ENCODE measurements around the gene DAPK1.

The DAPK1 gene

DNA sequence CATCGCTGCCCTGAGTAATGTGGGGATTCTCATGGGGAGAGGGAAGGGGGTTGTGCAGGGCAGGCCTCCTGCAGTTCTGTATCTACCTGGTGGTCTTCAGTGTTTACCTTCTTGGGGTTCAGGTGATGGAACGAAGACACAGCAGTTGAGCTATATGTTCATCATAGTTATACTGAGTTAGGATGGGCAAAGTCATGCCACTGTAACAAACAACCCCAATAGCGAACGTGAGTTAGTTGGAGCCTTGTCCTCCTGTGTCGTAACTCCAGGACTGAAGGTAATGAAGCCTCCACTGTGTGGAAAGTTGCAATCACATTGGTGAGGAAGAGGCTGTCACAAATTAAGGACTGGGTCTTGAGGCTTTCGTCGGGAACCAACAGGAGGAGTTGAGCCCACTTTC is 64.4 kb downstream of the DAPK1 start:
- Histone ChIP-seq H2AK5ac (ENCODE audit: low read length, severe bottlenecking) (no peak overlapping the region), H3K27ac (ENCODE audit: low read length, poor library complexity, severe bottlenecking) (no peak overlapping the region)
- WGBS = 74% methylated on average over 7 of the region's 7 CpGs

GRCh38 chr9:87562530-87563170 is 65.0 kb downstream of the DAPK1 start:
- no peak overlapping the region for H3K18ac ChIP-seq (ENCODE audit: low read depth in 1 of 2, low read length in 2 of 2)
- H3K4me2 ChIP-seq (ENCODE audit: low read length, poor library complexity, severe bottlenecking) = no peak overlapping the region
- H3K4me3 ChIP-seq (ENCODE audit: insufficient read depth in 1 of 2, low read depth in 1 of 2, low read length in 2 of 2) = no peak overlapping the region
- no peak overlapping the region for H2BK15ac ChIP-seq (ENCODE audit: low read depth, poor library complexity, severe bottlenecking)
- H2BK5ac ChIP-seq (ENCODE audit: low read depth, low read length, poor library complexity, severe bottlenecking) = no peak overlapping the region
- H4K8ac ChIP-seq (ENCODE audit: low read length) = no peak overlapping the region
- peaks cover 0 to 15% of the 10 kb centered on the region in 2 experiments for H3K36me3 ChIP-seq (ENCODE audit: control insufficient read depth in 1 of 2, insufficient read depth in 2 of 2, low read depth in 1 of 2, low read length in 2 of 2)
- H2AFZ ChIP-seq (ENCODE audit: low read depth, low read length) = no peak overlapping the region
- no peak overlapping the region for H4K91ac ChIP-seq (ENCODE audit: low read length)
- no peaks in the 10 kb centered on the region for H3K27me3 ChIP-seq (ENCODE audit: control insufficient read depth in 1 of 2, insufficient read depth in 1 of 2, low read length in 2 of 2)
- no peak overlapping the region for H3K23ac ChIP-seq (ENCODE audit: low read length in 2 of 2)
- 63% methylated on average over 1 of the region's 2 CpGs for WGBS
- no peak overlapping the region for H2BK120ac ChIP-seq (ENCODE audit: low read depth, low read length)
- H3K4ac ChIP-seq (ENCODE audit: low read depth in 1 of 2, low read length in 2 of 2) = no peak overlapping the region
- peaks cover 16% of the 10 kb centered on the region for H3K4me1 ChIP-seq (ENCODE audit: control insufficient read depth, insufficient read depth, low read depth, low read length)
- no peaks in the 10 kb centered on the region for H3K9me3 ChIP-seq (ENCODE audit: control insufficient read depth, low read length)
- H3K9ac ChIP-seq (ENCODE audit: low read length) = no peak overlapping the region
- H3K27ac ChIP-seq (ENCODE audit: low read length, poor library complexity, severe bottlenecking) = no peak overlapping the region
- H3K79me1 ChIP-seq (replicated peaks; ENCODE audit: low read length, poor library complexity, severe bottlenecking) = peaks cover 41% of the 10 kb centered on the region
- DNase-seq = no peak
- H2BK12ac ChIP-seq (ENCODE audit: low read length in 2 of 2) = no peak overlapping the region
- H2AK5ac ChIP-seq (ENCODE audit: low read length, severe bottlenecking) = no peak overlapping the region
- H3K14ac ChIP-seq (ENCODE audit: low read length in 2 of 2) = no peak overlapping the region

More for the DNA sequence above, 64.4 kb downstream of the DAPK1 start:
- no peak overlapping the region for H3K23ac ChIP-seq (ENCODE audit: low read length in 2 of 2)
- no peaks in the 10 kb centered on the region for H3K27me3 ChIP-seq (ENCODE audit: control insufficient read depth in 1 of 2, insufficient read depth in 1 of 2, low read length in 2 of 2)
- no peak overlapping the region for H3K14ac ChIP-seq (ENCODE audit: low read length in 2 of 2)
- no peak overlapping the region for H4K91ac ChIP-seq (ENCODE audit: low read length)
- H3K4me2 ChIP-seq (ENCODE audit: low read length, poor library complexity, severe bottlenecking) = no peak overlapping the region
- H3K36me3 ChIP-seq (ENCODE audit: control insufficient read depth in 1 of 2, insufficient read depth in 2 of 2, low read depth in 1 of 2, low read length in 2 of 2) = peaks cover 0 to 15% of the 10 kb centered on the region in 2 experiments
- DNase-seq = no peak
- no peak overlapping the region for H3K9ac ChIP-seq (ENCODE audit: low read length)
- H2BK12ac ChIP-seq (ENCODE audit: low read length in 2 of 2) = no peak overlapping the region
- H3K79me1 ChIP-seq (replicated peaks; ENCODE audit: low read length, poor library complexity, severe bottlenecking) = peaks cover 38% of the 10 kb centered on the region
- H2BK5ac ChIP-seq (ENCODE audit: low read depth, low read length, poor library complexity, severe bottlenecking) = no peak overlapping the region
- H4K8ac ChIP-seq (ENCODE audit: low read length) = no peak overlapping the region
- H2AFZ ChIP-seq (ENCODE audit: low read depth, low read length) = no peak overlapping the region
- H3K4ac ChIP-seq (ENCODE audit: low read depth in 1 of 2, low read length in 2 of 2) = no peak overlapping the region
- no peak overlapping the region for H2BK15ac ChIP-seq (ENCODE audit: low read depth, poor library complexity, severe bottlenecking)
- no peak overlapping the region for H3K18ac ChIP-seq (ENCODE audit: low read depth in 1 of 2, low read length in 2 of 2)
- H3K9me3 ChIP-seq (ENCODE audit: control insufficient read depth, low read length) = no peaks in the 10 kb centered on the region
- H2BK120ac ChIP-seq (ENCODE audit: low read depth, low read length) = no peak overlapping the region
- H3K4me1 ChIP-seq (ENCODE audit: control insufficient read depth, insufficient read depth, low read depth, low read length) = peaks cover 14% of the 10 kb centered on the region
- H3K4me3 ChIP-seq (ENCODE audit: insufficient read depth in 1 of 2, low read depth in 1 of 2, low read length in 2 of 2) = no peak overlapping the region

DNA sequence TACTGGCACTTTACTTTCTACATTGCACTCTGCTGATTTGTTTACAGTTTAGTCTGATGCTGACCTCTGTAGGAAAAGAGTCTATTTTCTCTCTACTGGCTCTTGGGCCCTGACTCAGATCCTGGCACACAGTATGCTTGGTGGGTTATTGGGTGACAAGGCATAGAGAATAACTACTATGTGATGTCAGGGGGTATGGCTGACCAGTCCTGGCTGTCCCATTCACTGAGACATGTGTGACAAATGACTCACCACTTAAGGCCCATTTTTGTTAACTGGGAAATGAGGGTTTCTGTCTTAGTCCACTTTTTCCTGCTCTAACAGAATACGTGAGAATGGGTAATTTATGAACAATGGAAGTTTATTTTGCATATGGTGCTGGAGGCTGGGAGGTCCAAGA is 66.4 kb downstream of the DAPK1 start:
- no peak overlapping the region for H3K23ac ChIP-seq (ENCODE audit: low read length in 2 of 2)
- H3K18ac ChIP-seq (ENCODE audit: low read depth in 1 of 2, low read length in 2 of 2) = no peak overlapping the region
- peaks cover 12% of the 10 kb centered on the region for H3K4me1 ChIP-seq (ENCODE audit: control insufficient read depth, insufficient read depth, low read depth, low read length)
- H3K4me2 ChIP-seq (ENCODE audit: low read length, poor library complexity, severe bottlenecking) = no peak overlapping the region
- no peak overlapping the region for H2BK12ac ChIP-seq (ENCODE audit: low read length in 2 of 2)
- H3K4me3 ChIP-seq (ENCODE audit: insufficient read depth in 1 of 2, low read depth in 1 of 2, low read length in 2 of 2) = no peak overlapping the region
- no peak overlapping the region for H3K4ac ChIP-seq (ENCODE audit: low read depth in 1 of 2, low read length in 2 of 2)
- H2BK120ac ChIP-seq (ENCODE audit: low read depth, low read length) = no peak overlapping the region
- H2BK5ac ChIP-seq (ENCODE audit: low read depth, low read length, poor library complexity, severe bottlenecking) = no peak overlapping the region
- no peak overlapping the region for H4K91ac ChIP-seq (ENCODE audit: low read length)
- H3K9ac ChIP-seq (ENCODE audit: low read length) = no peak overlapping the region
- H2AFZ ChIP-seq (ENCODE audit: low read depth, low read length) = no peak overlapping the region
- H3K27me3 ChIP-seq (ENCODE audit: control insufficient read depth in 1 of 2, insufficient read depth in 1 of 2, low read length in 2 of 2) = no peaks in the 10 kb centered on the region
- no peak overlapping the region for H2AK5ac ChIP-seq (ENCODE audit: low read length, severe bottlenecking)
- H3K9me3 ChIP-seq (ENCODE audit: control insufficient read depth, low read length) = no peaks in the 10 kb centered on the region
- no peak overlapping the region for H2BK15ac ChIP-seq (ENCODE audit: low read depth, poor library complexity, severe bottlenecking)
- WGBS = 39% methylated on average over 1 of the region's 1 CpG
- H4K8ac ChIP-seq (ENCODE audit: low read length) = no peak overlapping the region
- no peak overlapping the region for H3K27ac ChIP-seq (ENCODE audit: low read length, poor library complexity, severe bottlenecking)
- H3K79me1 ChIP-seq (replicated peaks; ENCODE audit: low read length, poor library complexity, severe bottlenecking) = peaks cover 46% of the 10 kb centered on the region
- DNase-seq = peak; percentile 44
- no peak overlapping the region for H3K14ac ChIP-seq (ENCODE audit: low read length in 2 of 2)
- peaks cover 0 to 16% of the 10 kb centered on the region in 2 experiments for H3K36me3 ChIP-seq (ENCODE audit: control insufficient read depth in 1 of 2, insufficient read depth in 2 of 2, low read depth in 1 of 2, low read length in 2 of 2)

- Histone ChIP-seq H3K79me1 (replicated peaks; ENCODE audit: low read length, poor library complexity, severe bottlenecking) (peaks cover 39% of the 10 kb centered on the region), H2BK5ac (ENCODE audit: low read depth, low read length, poor library complexity, severe bottlenecking) (no peak overlapping the region), H3K18ac (ENCODE audit: low read depth in 1 of 2, low read length in 2 of 2) (no peak overlapping the region), H2AFZ (ENCODE audit: low read depth, low read length) (no peak overlapping the region), H4K91ac (ENCODE audit: low read length) (no peak overlapping the region), H2BK15ac (ENCODE audit: low read depth, poor library complexity, severe bottlenecking) (no peak overlapping the region), H3K14ac (ENCODE audit: low read length in 2 of 2) (no peak overlapping the region), H2AK5ac (ENCODE audit: low read length, severe bottlenecking) (no peak overlapping the region), H3K23ac (ENCODE audit: low read length in 2 of 2) (no peak overlapping the region), H2BK12ac (ENCODE audit: low read length in 2 of 2) (no peak overlapping the region), H3K9me3 (ENCODE audit: control insufficient read depth, low read length) (no peaks in the 10 kb centered on the region), H3K9ac (ENCODE audit: low read length) (no peak overlapping the region), H3K4me1 (ENCODE audit: control insufficient read depth, insufficient read depth, low read depth, low read length) (peaks cover 12% of the 10 kb centered on the region), H3K27ac (ENCODE audit: low read length, poor library complexity, severe bottlenecking) (no peak overlapping the region), H3K4me3 (ENCODE audit: insufficient read depth in 1 of 2, low read depth in 1 of 2, low read length in 2 of 2) (no peak overlapping the region), H3K27me3 (ENCODE audit: control insufficient read depth in 1 of 2, insufficient read depth in 1 of 2, low read length in 2 of 2) (no peaks in the 10 kb centered on the region), H4K8ac (ENCODE audit: low read length) (no peak overlapping the region), H3K36me3 (ENCODE audit: control insufficient read depth in 1 of 2, insufficient read depth in 2 of 2, low read depth in 1 of 2, low read length in 2 of 2) (peaks cover 0 to 16% of the 10 kb centered on the region in 2 experiments), H3K4ac (ENCODE audit: low read depth in 1 of 2, low read length in 2 of 2) (no peak overlapping the region), H3K4me2 (ENCODE audit: low read length, poor library complexity, severe bottlenecking) (no peak overlapping the region), H2BK120ac (ENCODE audit: low read depth, low read length) (no peak overlapping the region)
- 77% methylated on average over 4 of the region's 4 CpGs for WGBS
- DNase-seq = no peak
These were observed 67.1 kb downstream of the DAPK1 start for GRCh38 chr9:87564791-87565241.

All from mesenchymal stem cell (in vitro differentiated cells and primary cell).